T-cell (primary cell): ENCODE measurements around the gene SCN2A. TPM values are rescaled to one million over a fixed set of nuclear protein-coding genes. Genes with fewer than 3 reads are reported as not detected.

ENCODE experiments used
- ATAC-seq, 4 experiments: fragments of 200-7000 bp in 3 of 4; fragments of 150-1000 bp in 1 of 4; cut with Tn5 transposase; replicated peaks in 1 of 4; 1 replicate in 3 of 4; 2 replicates in 1 of 4; pipeline ENCODE4 v1.10.0; 2021; ENCODE audit warnings: moderate library complexity in 3 of 4, mild to moderate bottlenecking in 2 of 4, moderate number of reproducible peaks in 1 of 4
- CTCF ChIA-PET, 2 donors: fragments of 300-600 bp; sonication (Branson Sonifier 250); formaldehyde crosslinking; loops; one replicate each; lab custom pipeline; 2022; ENCODE audit warnings: antibody characterized with exemption in 2 of 2; lab: Charles Lee
- POLR2A ChIA-PET, 2 donors: fragments of 300-600 bp; sonication (Branson Sonifier 250); formaldehyde crosslinking; loops; one replicate each; lab custom pipeline; 2022; ENCODE audit warnings: antibody characterized with exemption in 2 of 2; lab: Charles Lee
- DNase-seq, 35 experiments: peaks; one replicate each; pipeline versions ENCODE4 v3.0.0 to v3.0.0-alpha.2; 2013 to 2023
- H3K27ac ChIP-seq: one replicate; pipeline ENCODE4 v1.5.1; 2013; ENCODE audit warnings: low read length
- H3K27me3 ChIP-seq, 2 experiments: replicated peaks in 1 of 2; 1 replicate in 1 of 2; 2 replicates in 1 of 2; pipeline versions ENCODE4 v1.6.1 to v1.7.0; 2013; ENCODE audit warnings: low read length in 1 of 2, mixed read lengths in 1 of 2; ENCODE audit not compliant: control insufficient read depth in 2 of 2, insufficient read depth in 2 of 2; ENCODE audit errors: extremely low read depth in 1 of 2
- H3K36me3 ChIP-seq, 2 donors: 1 replicate in 1 of 2; 2 replicates in 1 of 2; pipeline versions ENCODE4 v1.6.1 to v1.7.0; 2013; ENCODE audit warnings: low read length in 1 of 2; ENCODE audit not compliant: control insufficient read depth in 2 of 2, insufficient read depth in 1 of 2; ENCODE audit errors: extremely low read depth in 1 of 2
- H3K4me1 ChIP-seq, 2 experiments: 1 replicate in 1 of 2; 2 replicates in 1 of 2; pipeline versions ENCODE4 v1.6.1 to v1.7.0; 2013; ENCODE audit warnings: low read length in 2 of 2, mixed read lengths in 1 of 2; ENCODE audit not compliant: insufficient read depth in 2 of 2, control insufficient read depth in 1 of 2; ENCODE audit errors: extremely low read depth in 1 of 2
- H3K4me3 ChIP-seq, 2 donors: 1 replicate in 1 of 2; 2 replicates in 1 of 2; pipeline versions ENCODE4 v1.5.1 to v1.7.0; 2013; ENCODE audit warnings: mild to moderate bottlenecking in 2 of 2, low read length in 1 of 2, moderate library complexity in 1 of 2; ENCODE audit not compliant: control insufficient read depth in 1 of 2; ENCODE audit errors: extremely low read depth in 1 of 2
- H3K9me3 ChIP-seq: 2 replicates; pipeline ENCODE4 v1.7.0; 2013
- H3K27ac Mint-ChIP-seq, 2 donors: one replicate each; pipeline ENCODE4 v1.8.0; 2020 to 2021; ENCODE audit warnings: mild to moderate bottlenecking in 2 of 2, mixed read lengths in 2 of 2
- H3K27me3 Mint-ChIP-seq, 2 donors: one replicate each; pipeline ENCODE4 v1.8.0; 2021 to 2022; ENCODE audit warnings: mixed read lengths in 2 of 2
- H3K36me3 Mint-ChIP-seq: one replicate; pipeline ENCODE4 v1.8.0; 2021; ENCODE audit warnings: mixed read lengths
- H3K4me1 Mint-ChIP-seq, 3 donors: one replicate each; pipeline ENCODE4 v1.8.0; 2020 to 2022; ENCODE audit warnings: mixed read lengths in 3 of 3, mild to moderate bottlenecking in 1 of 3
- H3K4me3 Mint-ChIP-seq, 3 donors: one replicate each; pipeline ENCODE4 v1.8.0; 2020 to 2022; ENCODE audit warnings: mild to moderate bottlenecking in 3 of 3, mixed read lengths in 3 of 3, moderate library complexity in 3 of 3
- H3K9me3 Mint-ChIP-seq, 3 donors: one replicate each; pipeline ENCODE4 v1.8.0; 2020 to 2022; ENCODE audit warnings: mixed read lengths in 3 of 3
- WGBS: methylation state at CpG from one replicate; pipeline ENCODE4 v1.1.5; 2013; ENCODE audit warnings: missing lambda C conversion rate; ENCODE audit not compliant: insufficient coverage; 5-methylcytosine and 5-hydroxymethylcytosine counted together
- total RNA-seq, 35 experiments: library from RNA in 6 of 35; stranded (reverse) in 6 of 35; fragments of 120-200 nt in 1 of 35; gene quantifications; one replicate each; pipeline versions ENCODE4 v1.2.1 to v1.2.4 and lab custom pipeline; 2013 to 2026

Gene SCN2A
- total RNA-seq, 5 donors from 2014 or later (not counting 1 experiment from before 2014, with no cell fraction given): not detected

- H3K27me3 ChIP-seq: peaks cover 0 to 6% of the 10 kb centered on the region in 2 experiments
- Mint-ChIP-seq H3K9me3 (no peaks in the 10 kb centered on the region), H3K4me3 (no peak overlapping the region), H3K27ac (no peak overlapping the region), H3K4me1 (no peaks in the 10 kb centered on the region), H3K27me3 (no peaks in the 10 kb centered on the region), H3K36me3 (no peaks in the 10 kb centered on the region)
- DNase-seq: no peak
- H3K4me3 ChIP-seq: no peak overlapping the region
- no peak for ATAC-seq
- H3K9me3 ChIP-seq: no peaks in the 10 kb centered on the region
- ChIA-PET POLR2A (no interaction called here), CTCF (no interaction called here)
- H3K4me1 ChIP-seq: peaks cover 0 to 6% of the 10 kb centered on the region in 2 experiments
- H3K27ac ChIP-seq: no peak overlapping the region
- no peaks in the 10 kb centered on the region for H3K36me3 ChIP-seq
Measured at GRCh38 chr2:165432234-165432966, 193.2 kb downstream of the SCN2A start.

- Mint-ChIP-seq H3K4me3 (no peak overlapping the region), H3K9me3 (no peaks in the 10 kb centered on the region), H3K36me3 (no peaks in the 10 kb centered on the region), H3K27me3 (no peaks in the 10 kb centered on the region), H3K4me1 (peaks cover 0 to 8% (median 4%) of the 10 kb centered on the region in 3 donors), H3K27ac (no peak overlapping the region)
- H3K9me3 ChIP-seq: no peaks in the 10 kb centered on the region
- H3K27me3 ChIP-seq: no peaks in the 10 kb centered on the region
- H3K4me3 ChIP-seq: no peak overlapping the region
- DNase-seq (no peak), ATAC-seq (no peak)
- H3K4me1 ChIP-seq: peaks cover 0 to 12% of the 10 kb centered on the region in 2 experiments
- no peaks in the 10 kb centered on the region for H3K36me3 ChIP-seq
- 60% methylated on average over 1 of the region's 1 CpG for WGBS
- CTCF ChIA-PET: no interaction called here
- H3K27ac ChIP-seq: no peak overlapping the region
- POLR2A ChIA-PET: no interaction called here
Measured at GRCh38 chr2:165434865-165435496, 195.8 kb downstream of the SCN2A start.

DNA sequence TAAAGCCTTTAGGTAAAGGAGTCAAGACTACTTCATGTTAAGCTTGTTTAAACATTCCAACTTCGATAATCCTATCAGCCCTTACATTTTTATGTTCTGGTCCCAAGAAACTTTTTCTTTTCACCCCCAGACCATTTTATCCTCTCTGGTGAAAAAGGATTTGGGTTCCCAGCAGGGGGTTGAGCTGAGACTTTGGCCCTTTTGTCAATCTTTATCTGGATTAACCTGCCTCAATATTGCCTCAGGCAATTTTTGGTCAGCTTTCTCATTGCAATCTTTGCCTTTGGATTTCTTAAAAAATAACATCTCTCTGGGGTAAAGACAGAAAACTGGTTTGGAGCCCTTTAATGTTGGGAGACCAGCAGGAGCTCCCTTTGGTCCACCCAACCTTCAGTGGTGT is 196.4 kb downstream of the SCN2A start:
- CTCF ChIA-PET: no interaction called here
- no peaks in the 10 kb centered on the region for H3K36me3 ChIP-seq
- no peak overlapping the region for H3K4me3 ChIP-seq
- Mint-ChIP-seq H3K9me3 (no peaks in the 10 kb centered on the region), H3K27me3 (no peaks in the 10 kb centered on the region), H3K27ac (no peak overlapping the region), H3K4me3 (no peak overlapping the region), H3K4me1 (peaks cover 4 to 15% (median 10%) of the 10 kb centered on the region in 3 donors), H3K36me3 (no peaks in the 10 kb centered on the region)
- POLR2A ChIA-PET: no interaction called here
- no peaks in the 10 kb centered on the region for H3K9me3 ChIP-seq
- WGBS: no CpG with 5 or more reads among the region's 1 CpG
- DNase-seq (no peak), ATAC-seq (no peak)
- H3K4me1 ChIP-seq: peaks cover 0 to 18% of the 10 kb centered on the region in 2 experiments
- H3K27me3 ChIP-seq: no peaks in the 10 kb centered on the region
- H3K27ac ChIP-seq: no peak overlapping the region

- no peaks in the 10 kb centered on the region for H3K27me3 ChIP-seq
- ChIA-PET POLR2A (interaction anchor here in 1 of 2 donors (0.6 kb wide), 1 partner anchor 12 kb away, joined by 3 read pairs; no protein-coding TSS in a partner anchor), CTCF (no interaction called here)
- H3K27ac Mint-ChIP-seq: no peak overlapping the region
- H3K9me3 ChIP-seq: no peaks in the 10 kb centered on the region
- no peak for DNase-seq
- H3K27me3 Mint-ChIP-seq: no peaks in the 10 kb centered on the region
- 74% methylated on average over 3 of the region's 3 CpGs for WGBS
- H3K36me3 ChIP-seq: no peaks in the 10 kb centered on the region
- H3K36me3 Mint-ChIP-seq: no peaks in the 10 kb centered on the region
- peaks cover 4 to 15% (median 10%) of the 10 kb centered on the region in 3 donors for H3K4me1 Mint-ChIP-seq
- H3K4me3 ChIP-seq: no peak overlapping the region
- ATAC-seq: no peak
- H3K4me1 ChIP-seq: peaks cover 0 to 24% of the 10 kb centered on the region in 2 experiments
- H3K27ac ChIP-seq: no peak overlapping the region
- H3K9me3 Mint-ChIP-seq: no peaks in the 10 kb centered on the region
- no peak overlapping the region for H3K4me3 Mint-ChIP-seq
Measured at GRCh38 chr2:165436559-165436958, 197.3 kb downstream of the SCN2A start.

DNA sequence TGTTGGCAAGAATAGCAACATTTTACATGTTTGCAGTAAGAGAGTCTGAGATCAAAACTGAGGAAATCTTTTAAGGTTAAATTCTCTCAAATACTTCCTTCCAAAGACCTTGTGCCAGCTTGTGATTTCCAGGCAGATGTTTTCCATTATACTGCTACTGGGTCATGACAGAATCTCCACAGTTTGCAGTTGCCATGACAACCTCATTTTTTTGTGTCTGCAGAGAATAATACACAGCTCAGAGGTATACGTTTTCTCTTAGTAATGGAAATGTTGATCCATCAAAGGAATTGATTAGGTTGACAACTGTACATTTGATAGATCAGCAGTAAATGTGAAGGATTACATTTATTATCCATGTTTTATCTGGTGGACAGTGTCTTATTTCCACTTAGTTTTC is 201.2 kb downstream of the SCN2A start:
- Histone ChIP-seq H3K4me1 (peaks cover 0 to 45% of the 10 kb centered on the region in 2 experiments), H3K9me3 (no peaks in the 10 kb centered on the region), H3K27ac (no peak overlapping the region), H3K36me3 (no peaks in the 10 kb centered on the region), H3K27me3 (no peaks in the 10 kb centered on the region), H3K4me3 (no peak overlapping the region)
- DNase-seq: peak in 1 of 35 experiments; percentile 15
- 20% methylated on average over 1 of the region's 1 CpG for WGBS
- H3K4me1 Mint-ChIP-seq: peaks cover 18 to 39% (median 29%) of the 10 kb centered on the region in 3 donors
- H3K4me3 Mint-ChIP-seq: no peak overlapping the region
- no peaks in the 10 kb centered on the region for H3K9me3 Mint-ChIP-seq
- peak in 1 of 4 experiments; percentile 59 for ATAC-seq
- CTCF ChIA-PET: interaction anchor here in 1 of 2 donors (0.6 kb wide), 1 partner anchor 12 kb away, joined by 4 read pairs; no protein-coding TSS in a partner anchor
- H3K27me3 Mint-ChIP-seq: no peaks in the 10 kb centered on the region
- H3K36me3 Mint-ChIP-seq: no peaks in the 10 kb centered on the region
- POLR2A ChIA-PET: no interaction called here
- no peak overlapping the region for H3K27ac Mint-ChIP-seq
